HG02885 (cell line): ENCODE data around the gene ZNF383.
A peak's percentile ranks its signal among the peaks of the same experiment; 100 is the strongest.
"Not testable (repeated sequence)": the region's sequence is repeated elsewhere in the genome, so short reads cannot be mapped to it uniquely, and the experiment has no call there.

ENCODE experiments used
- ATAC-seq: cut with Tn5 transposase; IDR thresholded peaks from one replicate; pipeline ENCODE4 v1.9.1; 2021; ENCODE audit warnings: mild to moderate bottlenecking; ENCODE audit not compliant: unreplicated experiment, poor library complexity

Gene ZNF383

DNA sequence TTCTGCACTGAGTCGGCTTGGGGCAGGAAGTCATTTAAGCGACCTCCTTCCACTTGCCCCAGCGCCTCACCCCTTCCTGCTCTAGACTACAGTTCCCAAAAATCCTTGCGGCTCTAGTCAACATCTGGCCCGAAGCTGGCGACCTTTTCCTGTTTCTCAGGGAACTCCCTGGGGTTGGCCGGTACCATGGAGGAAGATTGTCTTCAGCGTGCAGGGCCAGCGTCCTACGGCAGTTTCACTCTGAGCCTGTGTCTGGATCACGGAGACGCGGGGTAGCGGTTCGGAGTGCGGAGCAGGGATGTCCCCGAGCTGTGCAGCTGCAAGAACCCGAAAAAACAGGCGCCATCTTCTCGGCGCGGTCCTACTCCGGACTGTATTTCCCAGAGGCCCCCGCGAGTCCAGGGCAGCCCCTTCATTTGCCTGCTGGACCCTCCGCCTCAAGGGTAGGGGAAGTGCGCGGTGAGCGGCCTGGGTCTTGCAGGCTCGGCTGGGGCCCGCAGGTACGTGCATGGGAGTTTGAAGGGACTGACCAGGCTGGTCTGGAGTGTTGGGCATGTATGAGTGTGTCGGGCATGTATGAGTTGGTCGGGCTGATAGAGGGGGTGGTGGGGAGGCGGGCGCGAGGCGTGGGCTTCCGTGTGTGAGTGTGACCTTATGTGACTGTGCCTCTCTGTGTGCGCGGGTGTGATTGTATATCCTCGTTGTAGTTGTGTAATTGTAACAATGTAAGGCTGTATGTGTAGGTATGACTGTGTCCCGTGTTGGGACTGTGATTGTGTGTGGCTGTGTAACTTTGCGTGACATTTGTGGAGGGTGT, at the start of gene ZNF383:
TSS of gene ZNF383 (plus strand) at position 440 of the 817 bp plus-strand sequence. CDS start 12,240 bp downstream, outside the sequence.
- peak; percentile 90 for ATAC-seq

DNA sequence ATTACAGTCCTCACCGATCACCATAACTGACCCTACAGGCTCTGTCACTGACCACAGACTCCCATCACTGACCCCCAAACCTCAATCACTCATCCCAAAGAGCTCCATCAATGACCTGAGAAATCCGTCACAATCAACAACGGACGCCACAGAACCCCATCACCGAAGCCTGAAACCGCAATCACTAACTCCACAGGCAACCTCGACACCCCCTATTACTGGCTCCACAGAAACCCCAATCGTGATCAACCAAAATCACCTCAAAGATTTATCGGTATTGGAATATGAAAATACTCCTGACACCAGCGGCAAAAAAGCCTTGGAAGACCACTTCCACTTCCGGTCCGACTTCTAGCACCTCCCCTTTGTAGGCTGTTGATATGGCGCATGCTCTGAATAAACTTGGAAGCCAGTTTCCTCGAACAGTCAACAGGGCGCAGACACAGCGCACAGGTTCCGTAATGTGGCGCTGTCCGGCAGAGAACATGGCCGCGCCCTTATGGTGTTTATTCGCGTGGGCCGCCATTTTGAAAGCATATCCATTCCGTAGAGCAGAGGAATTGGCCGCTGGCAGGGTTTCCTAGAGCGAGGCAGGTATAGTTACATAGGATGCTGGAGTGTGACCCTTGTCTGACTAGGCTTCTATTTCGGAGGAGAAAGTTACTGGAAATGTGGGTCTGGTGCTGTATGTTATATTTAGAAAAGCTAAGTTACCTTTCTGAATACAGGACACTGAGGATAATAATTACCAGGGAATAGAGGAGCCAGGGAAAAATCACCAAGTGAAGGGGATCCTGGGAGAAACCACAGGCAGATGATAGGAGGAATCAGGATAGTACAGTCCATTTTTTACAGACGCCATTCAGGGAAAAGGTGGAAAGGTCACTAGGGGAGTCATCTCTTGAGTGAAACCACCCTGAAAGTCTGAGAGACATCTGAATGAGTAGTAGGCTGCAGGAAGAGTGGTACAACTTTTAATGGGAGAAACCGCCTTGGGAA, 45.3 kb upstream of the ZNF383 start, which contains the start of gene ZNF585A:
TSS of gene ZNF585A (minus strand) at position 328 of the 999 bp plus-strand sequence. CDS start 2,785 bp downstream, outside the sequence.
- peak; percentile 95 for ATAC-seq

DNA sequence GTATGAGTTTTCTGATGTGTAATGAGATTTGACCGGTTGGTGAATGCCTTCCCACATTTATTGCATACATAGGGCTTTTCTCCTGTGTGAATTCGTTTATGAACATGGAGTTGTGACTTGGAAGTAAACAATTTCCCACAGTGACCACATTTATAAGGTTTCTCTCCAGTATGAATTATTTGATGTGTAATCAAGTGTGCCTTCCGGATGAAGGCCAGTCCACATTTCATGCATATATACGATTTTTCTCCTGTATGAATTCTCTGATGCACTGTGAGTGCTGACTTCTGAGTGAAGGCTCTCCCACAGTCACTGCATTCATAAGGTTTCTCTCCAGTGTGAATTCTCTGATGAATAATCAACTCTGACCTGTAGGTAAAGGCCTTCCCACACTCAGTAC, 31.9 kb upstream of the ZNF383 start:
- not testable (repeated sequence) for ATAC-seq

DNA sequence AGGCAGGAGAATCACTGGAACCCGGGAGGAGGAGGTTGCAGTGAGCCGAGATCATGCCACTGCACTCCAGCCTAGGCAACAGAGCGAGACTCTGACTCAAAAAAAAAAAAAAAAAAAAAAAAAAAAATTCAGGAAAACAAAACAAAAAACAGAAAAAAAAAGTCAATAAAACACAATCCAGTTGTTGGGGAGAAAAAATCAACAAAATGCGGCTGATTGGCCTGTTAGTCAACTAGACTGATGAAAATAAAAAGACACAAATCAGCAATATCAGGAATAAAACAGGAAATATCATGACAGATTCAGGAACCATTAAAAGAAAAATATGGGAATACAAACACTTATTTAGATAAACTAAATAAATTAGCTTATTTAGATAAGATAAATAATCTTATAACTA, 22.8 kb upstream of the ZNF383 start:
- not testable (repeated sequence) for ATAC-seq

DNA sequence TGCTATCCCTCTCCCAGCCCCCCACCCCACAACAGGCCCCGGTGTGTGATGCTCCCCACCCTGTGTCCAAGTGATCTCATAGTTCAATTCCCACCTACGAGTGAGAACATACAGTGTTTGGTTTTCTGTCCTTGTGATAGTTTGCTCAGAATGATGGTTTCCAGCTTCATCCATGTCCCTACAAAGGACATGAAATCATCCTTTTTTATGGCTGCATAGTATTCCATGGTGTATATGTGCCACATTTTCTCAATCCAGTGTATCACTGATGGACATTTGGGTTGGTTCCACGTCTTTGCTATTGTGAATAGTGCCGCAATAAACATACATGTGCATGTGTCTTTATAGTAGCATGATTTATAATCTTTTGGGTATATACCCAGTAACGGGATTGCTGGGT, 20.9 kb upstream of the ZNF383 start:
- not testable (repeated sequence) for ATAC-seq

DNA sequence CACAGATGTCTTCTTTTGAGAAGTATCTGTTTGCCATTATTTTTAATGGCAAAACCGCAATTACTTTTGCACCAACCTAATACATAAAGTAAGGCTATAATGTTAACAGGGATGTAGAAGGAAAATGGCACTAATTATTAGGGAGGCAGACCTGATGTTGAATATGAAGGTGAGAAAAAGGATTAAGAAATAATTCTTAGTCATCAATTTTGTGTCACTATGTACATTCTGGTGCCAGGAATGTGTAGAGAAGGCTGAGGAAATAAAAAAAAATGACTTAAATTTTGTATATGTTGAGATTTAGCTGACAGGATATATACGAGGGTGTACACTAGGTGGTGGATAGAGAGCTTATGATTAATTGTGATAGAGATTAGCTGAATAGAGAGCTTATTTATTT, 20.2 kb upstream of the ZNF383 start:
- ATAC-seq, result no peak

DNA sequence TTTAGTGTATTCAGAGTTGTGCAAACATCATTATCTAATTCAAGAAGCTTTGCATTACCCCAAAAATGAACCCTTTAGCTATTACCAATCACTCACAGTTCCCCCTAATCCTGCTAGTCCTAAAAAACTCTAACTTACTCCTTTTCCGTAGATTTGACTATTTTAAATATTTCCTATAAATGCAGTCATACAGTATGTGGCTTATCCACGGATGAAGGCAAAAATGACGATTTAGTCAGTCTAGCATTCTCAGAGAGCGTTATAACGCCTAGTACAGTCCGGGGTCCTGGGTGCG, 587 bp upstream of the ZNF383 start:
- peak; percentile 2 for ATAC-seq

DNA sequence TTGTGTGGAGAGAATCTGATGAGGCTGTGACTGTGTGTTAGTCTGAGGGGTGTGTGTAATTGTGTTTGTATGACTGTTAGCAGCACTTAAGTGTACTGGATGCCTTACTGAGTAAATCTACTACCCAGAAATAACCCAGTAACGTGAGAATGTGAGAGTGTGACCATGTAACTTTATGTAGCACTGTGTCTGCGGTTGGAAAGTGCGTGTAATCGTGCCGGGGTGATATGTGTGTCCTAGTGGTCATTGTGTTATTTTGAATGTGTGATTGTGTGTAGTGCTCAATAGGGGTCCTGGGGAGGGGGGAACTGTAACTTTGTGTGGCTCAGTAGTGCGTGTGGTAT, 550 bp downstream of the ZNF383 start:
- ATAC-seq, result no peak

DNA sequence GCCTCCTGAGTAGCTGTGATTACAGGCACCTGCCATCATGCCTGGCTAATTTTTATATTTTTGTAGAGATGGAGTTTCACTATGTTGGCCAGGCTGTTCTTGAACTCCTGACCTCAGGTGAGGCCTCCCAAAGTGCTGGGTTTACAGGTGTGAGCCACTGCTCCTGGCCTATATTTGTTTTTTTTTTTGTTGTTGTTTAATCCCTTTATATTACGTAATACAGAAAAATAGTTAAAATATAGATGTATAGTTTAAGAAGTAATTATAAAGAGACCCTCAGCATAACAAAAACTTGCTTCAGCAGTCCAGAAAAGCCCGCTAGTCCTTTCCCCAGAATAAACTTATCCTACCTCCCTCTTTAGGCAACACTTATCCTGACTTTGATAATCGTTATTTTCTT, 2.4 kb downstream of the ZNF383 start:
- no peak for ATAC-seq

DNA sequence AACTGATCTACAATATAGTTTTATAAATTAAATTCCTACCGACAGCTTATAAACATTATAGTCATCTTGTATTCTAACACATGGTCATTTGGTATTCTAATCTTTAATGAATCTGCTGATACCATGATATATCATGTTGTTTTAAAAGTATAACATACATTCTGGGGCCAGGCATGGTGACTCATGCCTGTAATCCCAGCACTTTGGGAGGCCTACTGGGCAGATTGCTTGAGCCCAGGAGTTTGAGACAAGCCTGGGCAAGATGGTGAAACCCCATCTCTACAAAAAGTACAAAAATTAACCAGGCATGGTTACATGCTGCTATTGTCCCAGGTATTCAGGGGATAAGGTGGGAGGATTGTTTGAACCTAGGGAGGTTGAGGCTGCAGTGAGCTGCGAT, 3.1 kb downstream of the ZNF383 start:
- ATAC-seq, result no peak

DNA sequence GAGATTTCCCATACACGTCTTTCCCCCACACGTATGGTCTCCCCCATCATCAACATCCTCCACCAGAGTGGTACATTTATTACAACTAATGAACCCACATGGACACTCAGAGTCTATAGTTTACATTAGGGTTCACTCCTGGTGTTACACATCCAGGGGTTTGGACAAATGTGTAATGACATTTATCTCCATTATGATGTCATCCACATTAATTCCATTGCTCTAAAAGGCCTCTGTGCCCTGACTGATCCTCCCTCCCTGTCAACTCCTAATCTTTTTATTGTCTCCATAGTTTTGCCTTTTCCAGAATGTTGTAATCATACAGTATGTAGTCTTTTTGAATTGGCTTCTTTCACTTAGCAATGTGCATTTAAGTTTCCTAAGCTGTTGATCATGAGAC, 8.2 kb downstream of the ZNF383 start:
- no peak for ATAC-seq

DNA sequence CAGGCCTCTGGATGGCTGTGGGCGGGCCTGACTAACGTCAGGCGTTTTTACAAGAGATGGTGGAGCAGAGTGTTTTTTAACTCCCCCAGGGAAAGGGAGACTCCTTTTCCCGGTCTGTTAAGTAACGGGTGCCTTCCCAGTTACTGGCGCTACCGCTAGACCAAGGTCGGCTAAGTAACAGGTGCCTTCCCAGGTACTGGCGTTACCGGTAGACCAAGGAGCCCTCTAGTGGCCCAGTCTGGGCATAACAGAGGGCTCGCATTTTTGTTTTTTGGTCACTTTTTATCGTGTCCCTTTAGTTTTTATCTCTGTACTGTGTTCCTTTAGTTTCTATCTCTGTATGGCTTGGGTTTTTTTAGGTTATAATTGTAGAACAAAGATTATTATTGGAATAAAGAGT, 10.0 kb downstream of the ZNF383 start:
- no peak for ATAC-seq

DNA sequence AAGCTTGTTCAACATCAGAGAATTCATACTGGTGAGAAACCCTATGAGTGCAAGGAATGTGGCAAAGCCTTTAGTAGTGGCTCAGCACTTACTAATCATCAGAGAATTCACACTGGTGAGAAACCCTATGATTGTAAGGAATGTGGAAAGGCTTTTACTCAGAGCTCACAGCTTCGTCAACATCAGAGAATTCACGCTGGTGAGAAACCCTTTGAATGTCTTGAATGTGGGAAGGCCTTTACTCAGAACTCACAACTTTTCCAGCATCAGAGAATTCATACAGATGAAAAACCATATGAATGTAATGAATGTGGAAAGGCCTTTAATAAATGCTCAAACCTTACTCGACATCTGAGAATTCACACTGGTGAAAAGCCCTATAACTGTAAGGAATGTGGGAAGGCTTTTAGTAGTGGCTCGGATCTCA, 25.2 kb downstream of the ZNF383 start:
- ATAC-seq, result no peak

DNA sequence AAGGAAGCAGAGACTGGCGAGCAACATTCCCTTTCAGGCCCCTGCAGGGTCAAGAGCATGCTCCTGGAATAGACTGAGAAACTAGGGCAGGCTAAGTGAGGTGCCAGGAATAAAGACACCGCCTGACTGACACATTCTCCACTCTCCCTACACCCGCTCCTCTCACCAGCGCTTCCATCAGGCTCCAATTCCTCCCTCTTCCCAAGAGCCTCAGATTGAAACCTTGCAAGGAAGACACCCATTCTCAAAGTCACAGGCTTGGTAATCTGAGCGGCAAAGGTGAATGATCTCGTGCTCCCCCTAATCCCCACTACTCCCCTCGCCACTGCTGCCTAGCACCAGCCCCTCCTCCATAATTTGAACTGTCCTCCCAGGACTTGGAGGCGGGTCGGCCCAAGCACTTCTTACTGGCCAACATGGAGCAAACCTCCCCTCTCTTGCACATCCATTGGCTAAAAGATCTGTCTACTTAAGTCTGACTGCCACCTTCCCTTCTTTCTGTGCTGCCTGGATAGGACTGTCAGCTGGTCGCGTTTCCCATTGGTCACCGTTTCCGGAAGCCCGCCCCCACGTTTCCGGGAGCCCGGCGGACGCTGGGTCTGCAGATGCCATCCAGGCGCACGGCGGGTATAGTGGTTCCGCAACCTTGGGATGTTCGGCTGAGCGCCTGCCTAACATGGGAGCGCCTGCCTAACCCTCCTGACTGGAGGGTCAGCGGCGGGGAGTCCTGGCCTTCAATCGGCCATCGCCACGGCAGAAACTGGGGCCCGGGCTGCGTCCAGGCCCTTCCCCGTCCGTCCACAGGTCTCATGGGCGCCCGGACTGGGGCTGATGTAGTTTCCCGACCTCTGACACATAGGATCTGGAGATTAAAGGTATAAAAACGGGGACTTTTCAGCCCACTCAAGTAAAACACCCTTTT, 33.6 kb downstream of the ZNF383 start:
- ATAC-seq, result no peak

DNA sequence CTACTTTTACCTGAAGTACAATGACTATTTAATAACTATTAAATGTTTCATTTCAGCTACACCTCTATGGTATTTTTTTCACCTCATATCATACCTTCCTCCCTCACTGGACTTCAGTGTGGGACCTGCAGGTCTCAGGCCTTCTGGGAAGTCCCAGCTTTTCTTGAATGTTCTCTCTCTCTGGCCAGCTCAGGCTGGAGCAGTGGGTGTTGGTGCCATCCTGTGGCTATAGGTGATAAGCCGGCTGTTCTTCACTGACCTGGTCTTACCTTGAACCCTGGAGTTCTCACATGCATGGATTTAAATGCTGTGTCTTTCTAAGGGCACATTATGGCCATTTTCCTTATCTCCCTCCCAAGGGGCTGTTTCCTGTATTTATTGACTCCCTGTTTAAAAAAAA, 45.0 kb downstream of the ZNF383 start:
- ATAC-seq, result not testable (repeated sequence)

DNA sequence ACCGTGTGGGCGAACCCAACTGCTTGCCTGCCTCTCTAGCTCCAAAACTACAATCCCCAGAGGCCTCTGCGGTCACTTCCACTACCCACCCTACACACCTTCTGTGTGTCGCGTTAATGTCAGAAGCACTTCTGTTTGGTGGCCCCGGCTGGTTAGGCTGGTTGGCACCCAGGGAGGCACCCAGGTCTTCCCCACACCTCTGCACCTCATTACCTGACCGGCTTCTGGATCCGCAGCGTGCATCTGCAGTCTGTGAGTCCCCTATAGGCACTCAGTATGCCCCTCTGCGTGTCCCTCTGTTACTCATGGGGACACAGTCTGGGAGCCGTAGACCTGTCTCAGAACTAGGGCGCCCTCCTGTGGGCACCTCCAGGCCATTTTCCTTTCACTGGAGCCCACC, 49.0 kb downstream of the ZNF383 start:
- ATAC-seq, result not testable (repeated sequence)

DNA sequence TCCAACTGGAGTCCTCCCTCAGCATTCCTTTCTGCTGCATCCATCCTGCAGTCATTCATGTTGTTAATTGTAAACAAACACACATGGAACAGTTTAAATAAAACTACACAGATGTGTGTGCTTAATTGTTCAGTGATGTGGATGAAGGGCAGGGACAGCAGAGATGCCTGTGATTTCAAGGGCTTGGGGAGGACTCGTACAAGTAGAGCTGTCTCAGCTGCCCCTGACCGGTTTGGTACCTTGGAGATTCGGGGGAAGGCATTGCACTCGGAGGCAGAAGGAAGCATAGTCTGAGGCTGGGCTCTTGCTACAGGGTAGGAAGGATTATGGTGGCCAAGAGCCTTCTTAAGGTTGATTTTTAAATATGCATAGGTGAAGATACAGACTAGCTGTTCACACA, 49.7 kb downstream of the ZNF383 start:
- not testable (repeated sequence) for ATAC-seq

DNA sequence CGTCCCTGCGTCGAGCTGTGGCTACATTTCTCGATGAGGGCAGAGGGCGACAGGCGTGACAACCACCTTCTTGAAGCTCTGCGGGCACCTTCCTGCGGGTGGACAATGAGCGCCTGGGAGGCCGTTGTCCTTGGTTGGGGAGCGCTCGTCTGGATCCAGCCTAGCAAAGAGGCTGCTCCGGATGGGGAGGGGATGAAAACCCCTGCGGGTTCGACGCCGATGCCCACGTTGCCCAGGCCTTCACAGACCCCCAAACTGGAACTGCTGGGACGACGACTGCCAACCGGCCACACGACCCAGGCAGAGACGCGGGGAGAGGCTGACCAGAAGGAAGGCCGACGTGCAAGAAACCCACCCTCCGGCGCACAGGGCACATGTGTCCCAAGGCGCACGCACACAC, 62.6 kb downstream of the ZNF383 start:
- ATAC-seq, result not testable (repeated sequence)

DNA sequence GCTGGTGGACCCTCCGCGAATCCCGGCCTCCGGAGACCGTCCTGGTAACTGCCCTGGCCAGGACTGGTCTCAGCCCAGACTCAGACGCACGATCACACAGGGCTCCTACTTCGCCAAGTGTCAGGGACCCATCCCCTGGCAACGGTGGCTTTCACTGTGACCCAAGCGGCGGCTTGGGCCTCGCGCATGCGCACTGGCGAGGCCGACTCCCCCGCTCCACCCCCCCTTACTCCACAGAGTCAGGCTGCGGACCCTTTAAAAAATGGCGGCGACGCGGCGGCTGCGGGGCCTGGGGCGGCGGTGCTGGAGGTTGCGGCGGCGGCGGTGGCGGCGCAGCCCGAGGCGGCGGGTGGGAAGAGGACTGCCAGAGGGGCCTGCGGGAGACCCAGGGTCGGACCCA, 66.0 kb downstream of the ZNF383 start:
- ATAC-seq, result not testable (repeated sequence)

DNA sequence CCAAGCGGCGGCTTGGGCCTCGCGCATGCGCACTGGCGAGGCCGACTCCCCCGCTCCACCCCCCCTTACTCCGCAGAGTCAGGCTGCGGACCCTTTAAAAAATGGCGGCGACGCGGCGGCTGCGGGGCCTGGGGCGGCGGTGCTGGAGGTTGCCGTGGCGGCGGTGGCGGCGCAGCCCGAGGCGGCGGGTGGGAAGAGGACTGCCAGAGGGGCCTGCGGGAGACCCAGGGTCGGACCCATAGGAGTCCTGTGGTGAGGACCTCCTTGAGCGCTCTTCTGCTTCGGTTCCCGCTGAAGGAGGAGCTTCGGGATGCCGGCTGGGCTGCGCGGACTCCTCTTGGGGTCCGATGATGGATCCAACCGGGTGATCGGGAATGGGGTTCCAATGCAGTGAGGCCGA, 71.2 kb downstream of the ZNF383 start:
- not testable (repeated sequence) for ATAC-seq
